CD4-positive, alpha-beta T cell treated with Interleukin-6 for 4 hours (primary cell): ENCODE data around the gene PHF3.
A peak's percentile ranks its signal among the peaks of the same experiment; 100 is the strongest.

Source experiments
- DNase-seq: peaks from one replicate; pipeline ENCODE4 v3.0.0-alpha.2; 2020; ENCODE audit warnings: mixed read lengths

Gene PHF3

DNA sequence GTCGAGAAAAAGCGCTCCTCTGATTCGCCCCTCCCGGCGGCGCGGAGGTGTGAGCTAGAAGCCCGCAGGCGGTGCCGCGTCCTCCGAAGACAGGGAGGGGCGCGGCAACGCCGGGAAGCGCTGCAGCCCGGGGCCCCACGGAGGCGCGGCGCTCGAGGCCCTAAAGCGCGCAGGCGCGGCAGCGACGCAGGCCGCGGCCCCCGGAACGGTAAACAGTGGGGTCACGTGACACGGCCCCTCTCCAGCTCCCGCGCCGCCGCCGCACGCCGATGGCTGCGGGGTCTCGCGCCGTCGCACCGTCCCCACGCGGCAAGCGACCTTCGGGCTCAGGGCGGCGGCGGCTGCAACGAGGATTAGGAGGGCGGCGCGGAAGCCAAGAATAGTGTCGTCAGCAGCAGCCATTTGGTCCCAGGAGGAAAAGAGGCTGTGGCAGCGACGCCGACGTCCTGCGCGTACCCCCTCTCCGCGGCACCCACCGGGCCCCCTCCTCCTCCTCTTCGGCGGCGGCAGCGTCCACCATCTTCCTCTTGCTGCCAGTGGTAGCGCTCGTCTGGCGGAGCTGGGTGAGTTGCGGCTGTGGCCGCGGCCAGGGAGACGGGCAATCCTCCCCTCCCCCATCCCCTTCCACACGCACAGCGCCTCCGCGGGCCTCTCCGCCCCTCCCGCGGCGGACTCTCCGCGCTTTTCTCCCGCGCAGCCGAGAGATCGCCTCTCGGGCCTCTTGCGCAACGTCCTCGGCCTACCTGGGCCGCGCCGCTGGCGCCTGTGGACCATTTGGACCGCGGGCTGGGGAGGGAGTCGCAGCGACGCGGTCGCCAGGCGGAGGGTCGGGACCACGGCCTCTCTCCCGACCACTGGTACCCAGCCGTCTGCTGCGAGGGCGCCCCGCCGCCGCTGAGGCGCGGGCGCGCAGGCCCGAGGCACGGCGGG is at the start of gene PHF3:
Gene PHF3 (plus strand): TSS at position 215 of the 930 bp plus-strand sequence. CDS start 10,750 bp downstream, outside the sequence.
- peak; percentile 92 for DNase-seq

- no peak for DNase-seq
Measured at GRCh38 chr6:63589952-63590411, 45.6 kb upstream of the PHF3 start.

- DNase-seq = no peak
Measured at GRCh38 chr6:63592886-63593285, 42.7 kb upstream of the PHF3 start.

DNA sequence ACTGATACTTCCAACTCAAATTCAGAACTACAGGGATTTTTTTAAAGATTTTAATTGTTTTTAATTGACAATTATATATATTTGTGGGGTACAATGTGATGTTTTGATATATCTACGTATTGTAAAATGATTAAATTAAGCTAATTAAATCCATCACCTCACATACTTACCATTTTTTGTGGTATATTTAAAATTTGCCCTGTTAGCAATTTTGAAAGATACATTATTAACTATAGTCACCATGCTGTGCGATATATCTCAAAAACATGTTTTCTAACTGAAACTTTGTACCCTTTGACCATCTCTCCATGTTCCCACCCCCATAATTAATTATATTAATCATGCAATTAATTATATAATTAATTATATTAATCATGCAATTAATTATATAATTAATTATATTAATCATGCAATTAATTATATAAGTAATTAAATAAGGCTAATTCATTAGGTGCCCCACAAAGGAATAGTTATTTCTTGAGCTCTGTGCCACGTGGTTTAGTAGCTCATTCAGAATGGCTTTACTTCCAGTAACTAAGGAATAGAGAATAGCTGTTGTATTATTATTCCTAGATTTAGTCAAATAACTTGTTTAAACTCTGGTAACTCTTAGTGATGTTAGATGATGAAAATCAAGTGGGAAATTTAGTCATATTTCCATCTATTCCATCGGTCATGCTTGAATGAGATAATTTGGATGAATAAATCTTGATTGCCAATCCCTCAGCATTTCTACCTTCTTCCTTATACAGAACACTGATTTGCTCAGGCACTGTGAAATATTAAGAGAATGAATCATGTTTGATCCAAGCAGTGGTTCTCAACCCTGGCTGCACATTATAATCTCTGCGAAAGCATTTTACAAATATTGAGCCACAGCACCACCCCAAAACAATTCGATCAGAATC is 38.2 kb upstream of the PHF3 start:
- DNase-seq = no peak

- DNase-seq = peak; percentile 80
Measured at GRCh38 chr6:63598049-63599036, 37.3 kb upstream of the PHF3 start.

- DNase-seq = no peak
Measured at GRCh38 chr6:63599243-63599642, 36.4 kb upstream of the PHF3 start.

- no peak for DNase-seq
Measured at GRCh38 chr6:63600136-63600535, 35.5 kb upstream of the PHF3 start.

DNA sequence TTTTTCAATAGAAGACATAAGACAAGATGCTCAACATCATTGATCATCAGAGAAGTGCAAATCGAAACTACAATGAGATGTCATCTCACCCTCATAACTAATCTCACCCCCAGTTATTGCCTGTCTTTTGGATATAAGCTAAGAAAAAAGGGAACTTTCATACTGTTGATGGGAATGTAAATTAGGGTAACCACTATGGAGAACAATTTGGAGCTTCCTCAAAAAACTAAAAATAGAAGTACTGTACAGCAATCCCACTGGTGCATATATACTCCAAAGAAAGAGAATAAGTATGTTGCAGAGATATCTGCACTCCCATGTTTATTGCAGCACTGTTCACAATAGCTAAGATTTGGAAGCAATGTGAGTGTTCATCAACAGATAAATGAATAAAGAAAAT is 26.4 kb upstream of the PHF3 start:
- DNase-seq = no peak

DNA sequence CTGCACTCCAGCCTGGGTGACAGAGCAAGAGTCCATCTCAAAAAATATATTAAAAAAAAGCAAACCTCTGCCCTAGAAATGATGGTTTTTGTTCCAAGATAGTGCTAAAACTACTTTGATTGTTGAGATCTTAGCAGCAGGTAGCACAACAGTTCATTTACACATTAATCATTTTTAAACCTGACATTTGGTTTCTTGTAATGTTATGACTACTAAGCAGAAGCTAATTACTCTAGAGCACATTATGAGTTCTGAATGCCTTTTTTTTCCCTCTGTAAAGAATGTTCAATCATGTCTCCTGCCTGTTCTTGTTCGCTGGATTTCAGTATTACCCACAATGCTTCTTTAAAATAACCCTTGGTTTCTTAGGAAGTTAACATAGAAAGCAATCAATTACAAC is 24.7 kb upstream of the PHF3 start:
- DNase-seq = no peak

- DNase-seq = no peak
Measured at GRCh38 chr6:63611560-63611959, 24.0 kb upstream of the PHF3 start.

GRCh38 chr6:63615590-63615989 is 20.0 kb upstream of the PHF3 start:
- no peak for DNase-seq

DNA sequence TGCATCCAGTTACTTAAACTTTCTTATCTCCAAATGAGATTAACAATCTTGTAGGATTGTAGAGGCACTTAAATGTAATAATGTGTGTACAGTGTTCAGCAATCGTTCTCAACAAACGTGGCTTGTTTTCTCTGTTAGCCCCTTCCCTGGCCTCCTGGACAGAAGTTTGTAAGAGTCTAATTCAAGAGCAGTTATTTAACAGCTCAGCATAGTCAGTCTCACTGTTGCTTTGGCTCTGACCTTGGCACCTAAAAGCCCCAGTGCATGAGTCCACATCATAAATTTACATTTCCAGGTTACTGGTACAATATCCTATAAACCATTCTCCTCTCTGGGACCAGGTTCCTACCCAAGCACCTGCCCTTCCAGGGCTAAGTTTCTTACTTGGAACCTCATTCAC is 11.5 kb upstream of the PHF3 start:
- DNase-seq = no peak

- DNase-seq = no peak
Measured at GRCh38 chr6:63630466-63630865, 5.1 kb upstream of the PHF3 start.

DNA sequence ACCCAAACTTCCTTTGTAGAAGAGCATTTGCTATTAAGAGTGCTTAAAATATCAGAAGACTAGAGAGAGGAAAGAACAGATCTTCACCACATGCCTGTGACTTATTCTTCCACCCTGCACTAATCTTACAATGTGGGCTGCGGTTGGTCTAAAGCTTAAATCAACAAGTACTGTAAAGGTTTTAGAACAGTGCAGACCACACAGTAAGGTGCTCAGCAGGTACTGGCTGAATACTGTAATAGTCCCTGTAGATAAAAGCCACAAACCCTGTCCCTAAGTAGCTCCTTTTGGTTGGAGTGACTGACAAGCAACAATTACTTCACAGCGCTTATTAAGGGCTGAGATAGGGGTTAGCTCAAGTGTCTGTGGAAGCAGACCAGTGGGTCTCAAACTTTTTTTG is 972 bp upstream of the PHF3 start:
- DNase-seq = no peak

DNA sequence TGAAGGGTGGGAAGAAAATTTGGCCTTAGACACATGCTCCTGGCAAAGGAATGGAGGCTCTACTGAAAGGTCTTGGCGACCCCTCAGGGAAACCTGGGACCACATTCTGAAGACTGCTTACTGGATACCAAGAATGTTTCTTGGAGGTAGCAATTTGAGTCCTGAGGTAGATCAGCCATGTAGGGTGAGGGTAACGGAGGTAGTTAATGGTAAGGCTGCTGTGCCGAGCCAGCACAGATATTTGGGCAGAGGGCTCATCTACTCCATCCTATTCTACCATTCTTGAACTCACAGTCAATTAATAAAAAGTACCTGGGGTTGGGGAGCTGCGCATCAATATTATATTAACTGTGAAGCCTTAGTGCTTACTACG is 401 bp upstream of the PHF3 start:
- no peak for DNase-seq

- DNase-seq = peak; percentile 62
Measured at GRCh38 chr6:63636518-63637021, 968 bp downstream of the PHF3 start.

GRCh38 chr6:63637865-63638445 is 2.4 kb downstream of the PHF3 start:
- DNase-seq = no peak

DNA sequence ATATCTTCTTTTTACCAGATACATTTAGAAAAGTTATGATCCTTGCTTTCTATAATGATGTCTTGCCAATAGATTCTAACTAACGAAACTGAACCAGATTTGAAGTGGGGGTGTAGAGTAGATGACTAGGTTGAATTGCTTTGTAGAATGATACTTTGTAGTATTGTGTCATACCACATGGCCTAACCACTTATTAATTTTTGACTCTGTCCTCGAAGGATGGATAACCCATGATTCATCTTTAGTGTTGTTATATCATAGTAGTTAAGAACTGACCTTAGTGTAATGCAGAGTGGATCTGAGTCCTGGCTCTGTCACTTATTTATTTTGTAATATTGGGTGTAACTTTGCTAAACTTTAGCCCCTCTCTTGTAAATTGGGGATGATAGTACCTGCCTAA is 4.5 kb downstream of the PHF3 start:
- no peak for DNase-seq

DNA sequence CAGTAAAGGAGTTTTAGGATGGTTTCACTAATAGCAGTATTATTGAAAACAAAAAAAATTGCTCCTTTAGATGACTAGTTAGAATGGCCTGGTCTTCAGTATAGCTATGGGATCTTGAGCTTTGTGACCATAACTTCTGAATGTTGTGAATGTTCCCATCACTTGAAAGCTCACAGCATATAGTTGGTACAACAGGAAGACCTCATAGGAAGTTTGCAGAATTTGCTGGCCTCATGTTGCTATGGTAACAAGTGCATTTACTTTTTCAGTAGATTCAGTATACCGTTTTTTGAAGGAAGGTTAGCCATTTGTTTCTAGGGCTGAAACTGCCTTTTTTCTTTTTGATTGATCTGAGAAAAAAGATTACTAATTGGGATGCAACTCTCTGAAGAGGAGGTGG is 8.3 kb downstream of the PHF3 start:
- peak; percentile 20 for DNase-seq

GRCh38 chr6:63644668-63645326 is 9.2 kb downstream of the PHF3 start:
- DNase-seq = no peak

- no peak for DNase-seq
Measured at GRCh38 chr6:63649269-63649668, 13.7 kb downstream of the PHF3 start.
